ENCODE data around the gene HYCC2. TPM values are rescaled to one million over a fixed set of nuclear protein-coding genes. Genes with fewer than 3 reads are reported as not detected.
"Not testable (repeated sequence)": the region's sequence is repeated elsewhere in the genome, so short reads cannot be mapped to it uniquely, and the experiment has no call there.

Gene HYCC2
- 4.1 TPM for polyA plus RNA-seq (2013, experiment 1 of 2)
- 4.1 TPM for polyA plus RNA-seq (2013, experiment 2 of 2)

DNA sequence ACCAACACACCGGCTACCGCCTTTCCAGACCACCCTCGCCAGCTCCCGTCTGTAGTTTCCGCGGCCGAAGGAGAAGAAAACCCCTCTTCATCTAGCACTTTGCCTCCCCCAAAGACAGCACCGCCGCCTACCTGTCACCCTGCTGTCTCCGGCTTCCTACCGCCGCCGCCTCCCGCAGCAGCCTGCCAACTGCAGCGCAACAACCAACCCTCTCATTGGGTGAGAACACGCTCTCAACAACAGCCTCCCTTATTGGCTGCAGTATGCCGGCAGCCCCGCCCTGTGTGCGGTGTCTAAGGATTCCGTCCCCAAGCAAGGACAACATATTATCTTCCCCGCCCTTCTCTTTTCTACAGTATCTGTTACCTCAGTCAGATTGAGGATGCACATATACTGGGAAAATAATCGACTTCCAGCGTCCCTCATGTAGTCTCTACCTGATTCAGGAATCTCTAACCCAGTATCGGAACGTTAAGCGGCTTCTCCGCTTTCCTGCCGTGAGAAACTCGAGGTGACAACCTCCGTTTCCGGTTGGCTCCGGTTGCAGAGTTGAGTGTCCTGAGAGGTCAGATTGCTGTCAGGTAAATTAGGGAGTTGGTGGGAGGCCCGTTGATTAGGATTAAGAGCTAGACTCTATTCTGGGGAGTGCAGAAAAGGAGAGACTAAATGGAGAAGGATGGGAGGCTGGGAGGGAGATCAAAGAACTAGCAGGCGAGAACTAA lies at the start of gene HYCC2, which contains the start of gene NDUFB3:
Gene HYCC2 (minus strand): TSS at position 193 of the 722 bp plus-strand sequence. CDS start 47,662 bp downstream, outside the sequence.
Gene NDUFB3 (plus strand): TSS at position 523 of the 722 bp plus-strand sequence. CDS start 6,882 bp downstream, outside the sequence.
- Histone ChIP-seq H3K4me2 (ENCODE audit: low read length) (peak within 1 kb of the TSS; percentile 95), H3K9ac (ENCODE audit: low read length) (peak within 1 kb of the TSS; percentile 92), H4K5ac (ENCODE audit: low read length) (peak within 1 kb of the TSS; percentile 94)

GRCh38 chr2:201118961-201119854 lies 47.7 kb upstream of the HYCC2 start:
- peaks cover 13% of the 10 kb centered on the region for H3K4me1 ChIP-seq (ENCODE audit: control insufficient read depth, low read depth, low read length)
- peak overlapping the region; percentile 45 for H3K9ac ChIP-seq (ENCODE audit: low read length)
- no peaks in the 10 kb centered on the region for H3K79me1 ChIP-seq (ENCODE audit: low read length)
- no peak overlapping the region for H3K4me2 ChIP-seq (ENCODE audit: low read length)
- H3K18ac ChIP-seq (ENCODE audit: low read length), result peak overlapping the region; percentile 85
- DNase-seq, result peak; percentile 62
- H4K5ac ChIP-seq (ENCODE audit: low read length), result no peak overlapping the region
- H4K8ac ChIP-seq (ENCODE audit: low read depth, low read length), result peak overlapping the region; percentile 43
- H3K4me3 ChIP-seq (ENCODE audit: low read length), result no peak overlapping the region
- H3K56ac ChIP-seq (ENCODE audit: low read length), result peak overlapping the region; percentile 73
- no peaks in the 10 kb centered on the region for H3K27me3 ChIP-seq (ENCODE audit: insufficient read depth, low read length, poor library complexity)
- peak overlapping the region; percentile 10 for H2BK5ac ChIP-seq (ENCODE audit: low read length)
- no peak overlapping the region for H2AK5ac ChIP-seq (ENCODE audit: low read length)
- no peak overlapping the region for H3K23ac ChIP-seq (ENCODE audit: low read length)
- peak overlapping the region; percentile 76 for H3K27ac ChIP-seq (ENCODE audit: low read depth, low read length)
- no peaks in the 10 kb centered on the region for H3K79me2 ChIP-seq (ENCODE audit: control insufficient read depth, insufficient read depth, low read length)
- H3K36me3 ChIP-seq (ENCODE audit: control insufficient read depth, insufficient read depth, low read length), result no peaks in the 10 kb centered on the region
- H2BK120ac ChIP-seq (ENCODE audit: low read depth, low read length), result peak overlapping the region; percentile 88
- H3K4ac ChIP-seq (ENCODE audit: low read depth, low read length), result peak overlapping the region; percentile 77
- WGBS (ENCODE audit: extremely low coverage, insufficient coverage, low lambda C conversion rate), result no CpG with 5 or more reads among the region's 12 CpGs
- peak overlapping the region; percentile 3 for H2BK15ac ChIP-seq (replicated peaks; ENCODE audit: low read depth)

More for the DNA sequence above, at the start of gene HYCC2, which contains the start of gene NDUFB3:
- peak within 1 kb of the TSS; percentile 97 for H3K56ac ChIP-seq (ENCODE audit: low read length)
- H2BK5ac ChIP-seq (ENCODE audit: low read length), result peak within 1 kb of the TSS; percentile 99
- H3K4ac ChIP-seq (ENCODE audit: low read depth, low read length), result no peak within 1 kb of the TSS
- H4K8ac ChIP-seq (ENCODE audit: low read depth, low read length), result no peak within 1 kb of the TSS
- peaks cover 11% of the 10 kb centered on the region for H3K79me1 ChIP-seq (ENCODE audit: low read length)
- no peak within 1 kb of the TSS for H2BK120ac ChIP-seq (ENCODE audit: low read depth, low read length)
- peak within 1 kb of the TSS; percentile 98 for H3K4me3 ChIP-seq (ENCODE audit: low read length)
- no peaks in the 10 kb centered on the region for H3K36me3 ChIP-seq (ENCODE audit: control insufficient read depth, insufficient read depth, low read length)
- peak; percentile 98 for DNase-seq
- no peak within 1 kb of the TSS for H2BK15ac ChIP-seq (replicated peaks; ENCODE audit: low read depth)
- H3K79me2 ChIP-seq (ENCODE audit: control insufficient read depth, insufficient read depth, low read length), result peaks cover 21% of the 10 kb centered on the region
- H2AK5ac ChIP-seq (ENCODE audit: low read length), result no peak within 1 kb of the TSS
- peak within 1 kb of the TSS; percentile 43 for H3K18ac ChIP-seq (ENCODE audit: low read length)
- peak within 1 kb of the TSS; percentile 33 for H3K23ac ChIP-seq (ENCODE audit: low read length)
- no CpG with 5 or more reads among the region's 34 CpGs for WGBS (ENCODE audit: extremely low coverage, insufficient coverage, low lambda C conversion rate)
- no peaks in the 10 kb centered on the region for H3K4me1 ChIP-seq (ENCODE audit: control insufficient read depth, low read depth, low read length)
- H3K27me3 ChIP-seq (ENCODE audit: insufficient read depth, low read length, poor library complexity), result no peaks in the 10 kb centered on the region
- H3K27ac ChIP-seq (ENCODE audit: low read depth, low read length), result peak within 1 kb of the TSS; percentile 71

GRCh38 chr2:201118121-201118960 lies 46.9 kb upstream of the HYCC2 start:
- peak overlapping the region; percentile 76 for H3K27ac ChIP-seq (ENCODE audit: low read depth, low read length)
- peak; percentile 70 for DNase-seq
- H2BK5ac ChIP-seq (ENCODE audit: low read length), result peak overlapping the region; percentile 79
- no CpG with 5 or more reads among the region's 48 CpGs for WGBS (ENCODE audit: extremely low coverage, insufficient coverage, low lambda C conversion rate)
- peak overlapping the region; percentile 3 for H3K4me2 ChIP-seq (ENCODE audit: low read length)
- H2BK120ac ChIP-seq (ENCODE audit: low read depth, low read length), result peak overlapping the region; percentile 95
- H3K4ac ChIP-seq (ENCODE audit: low read depth, low read length), result peak overlapping the region; percentile 77
- no peaks in the 10 kb centered on the region for H3K27me3 ChIP-seq (ENCODE audit: insufficient read depth, low read length, poor library complexity)
- peaks cover 8% of the 10 kb centered on the region for H3K4me1 ChIP-seq (ENCODE audit: control insufficient read depth, low read depth, low read length)
- H3K23ac ChIP-seq (ENCODE audit: low read length), result peak overlapping the region; percentile 70
- H4K5ac ChIP-seq (ENCODE audit: low read length), result no peak overlapping the region
- peak overlapping the region; percentile 3 for H2BK15ac ChIP-seq (replicated peaks; ENCODE audit: low read depth)
- H3K9ac ChIP-seq (ENCODE audit: low read length), result peak overlapping the region; percentile 45
- H2AK5ac ChIP-seq (ENCODE audit: low read length), result peak overlapping the region; percentile 56
- H3K56ac ChIP-seq (ENCODE audit: low read length), result peak overlapping the region; percentile 73
- H3K4me3 ChIP-seq (ENCODE audit: low read length), result peak overlapping the region; percentile 12
- H3K79me1 ChIP-seq (ENCODE audit: low read length), result no peaks in the 10 kb centered on the region
- H3K18ac ChIP-seq (ENCODE audit: low read length), result peak overlapping the region; percentile 93
- H3K79me2 ChIP-seq (ENCODE audit: control insufficient read depth, insufficient read depth, low read length), result no peaks in the 10 kb centered on the region
- peak overlapping the region; percentile 0 for H4K8ac ChIP-seq (ENCODE audit: low read depth, low read length)
- no peaks in the 10 kb centered on the region for H3K36me3 ChIP-seq (ENCODE audit: control insufficient read depth, insufficient read depth, low read length)

DNA sequence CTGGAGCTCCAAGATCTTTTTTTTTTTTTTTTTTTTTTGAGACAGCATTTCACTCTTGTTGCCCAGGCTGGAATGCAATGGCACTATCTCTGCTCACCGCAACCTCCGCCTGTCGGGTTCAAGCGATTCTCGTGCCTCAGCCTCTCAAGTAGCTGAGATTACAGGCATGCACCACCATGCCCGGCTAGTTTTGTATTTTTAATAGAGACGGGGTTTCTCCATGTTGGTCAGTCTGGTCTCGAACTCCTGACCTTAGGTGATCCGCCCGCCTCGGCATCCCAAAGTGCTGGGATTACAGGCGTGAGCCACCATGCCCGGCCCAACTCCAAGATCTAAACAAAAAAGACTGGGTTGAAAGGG lies 46.2 kb upstream of the HYCC2 start:
- peak overlapping the region; percentile 88 for H3K27ac ChIP-seq (ENCODE audit: low read depth, low read length)
- H3K4me2 ChIP-seq (ENCODE audit: low read length); H3K4me3 ChIP-seq (ENCODE audit: low read length): not testable (repeated sequence)

More for the DNA sequence above, 46.2 kb upstream of the HYCC2 start:
- H3K9ac ChIP-seq (ENCODE audit: low read length); H2BK5ac ChIP-seq (ENCODE audit: low read length); H3K79me2 ChIP-seq (ENCODE audit: control insufficient read depth, insufficient read depth, low read length); H3K4me1 ChIP-seq (ENCODE audit: control insufficient read depth, low read depth, low read length); H3K79me1 ChIP-seq (ENCODE audit: low read length); H3K36me3 ChIP-seq (ENCODE audit: control insufficient read depth, insufficient read depth, low read length); DNase-seq; H2AK5ac ChIP-seq (ENCODE audit: low read length); H2BK15ac ChIP-seq (replicated peaks; ENCODE audit: low read depth); H3K27me3 ChIP-seq (ENCODE audit: insufficient read depth, low read length, poor library complexity); H3K23ac ChIP-seq (ENCODE audit: low read length); H3K56ac ChIP-seq (ENCODE audit: low read length); H4K5ac ChIP-seq (ENCODE audit: low read length); H3K4ac ChIP-seq (ENCODE audit: low read depth, low read length); H2BK120ac ChIP-seq (ENCODE audit: low read depth, low read length); H4K8ac ChIP-seq (ENCODE audit: low read depth, low read length): not testable (repeated sequence)
- WGBS (ENCODE audit: extremely low coverage, insufficient coverage, low lambda C conversion rate), result no CpG with 5 or more reads among the region's 13 CpGs
- H3K18ac ChIP-seq (ENCODE audit: low read length), result peak overlapping the region; percentile 78
